ENCODE measurements around the gene KIF19. TPM values are rescaled to one million over a fixed set of nuclear protein-coding genes. Genes with fewer than 3 reads are reported as not detected.

Gene KIF19
- total RNA-seq, 1 experiment from 2014 or later, result 0.15 TPM

DNA sequence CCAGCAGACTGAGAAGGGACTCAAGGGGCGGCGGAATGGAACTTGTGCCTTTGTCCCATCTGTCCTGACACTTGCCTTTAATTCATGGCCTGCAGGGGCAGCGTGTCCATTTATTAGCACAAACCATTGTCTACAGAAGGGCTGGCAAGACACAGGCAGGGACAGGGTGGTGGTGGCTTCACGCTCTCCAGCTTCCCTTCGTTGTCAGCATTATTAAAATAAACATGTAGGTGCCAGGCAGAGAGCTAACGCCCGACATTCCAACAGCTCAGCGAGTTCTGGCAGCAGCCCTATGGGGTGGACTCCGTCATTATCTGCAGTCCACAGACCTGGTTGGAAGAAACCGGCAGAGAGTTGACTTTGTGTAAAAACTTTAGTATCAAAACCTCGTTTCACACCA, 35.7 kb upstream of the KIF19 start:
- intact Hi-C loops (cut with micrococcal nuclease), result no loop called here
- CTCF ChIA-PET, result no interaction called here
- no TSS peak for BruUV-seq (replicated peaks)
- H3K4me2 ChIP-seq (ENCODE audit: low read length), result no peak overlapping the region
- no peak overlapping the region for H2AFZ ChIP-seq (ENCODE audit: low read depth, low read length, poor library complexity, severe bottlenecking)
- H3K4me1 ChIP-seq (ENCODE audit: control insufficient read depth in 1 of 2, insufficient read depth in 2 of 2, low read length in 2 of 2), result no peaks in the 10 kb centered on the region
- DNase-seq (ENCODE audit: low read depth, low spot score), result no peak
- no peak for TF ChIP-seq ZFX (IDR thresholded peaks at IDR 0.05)
- TF ChIP-seq, protein P1, sequence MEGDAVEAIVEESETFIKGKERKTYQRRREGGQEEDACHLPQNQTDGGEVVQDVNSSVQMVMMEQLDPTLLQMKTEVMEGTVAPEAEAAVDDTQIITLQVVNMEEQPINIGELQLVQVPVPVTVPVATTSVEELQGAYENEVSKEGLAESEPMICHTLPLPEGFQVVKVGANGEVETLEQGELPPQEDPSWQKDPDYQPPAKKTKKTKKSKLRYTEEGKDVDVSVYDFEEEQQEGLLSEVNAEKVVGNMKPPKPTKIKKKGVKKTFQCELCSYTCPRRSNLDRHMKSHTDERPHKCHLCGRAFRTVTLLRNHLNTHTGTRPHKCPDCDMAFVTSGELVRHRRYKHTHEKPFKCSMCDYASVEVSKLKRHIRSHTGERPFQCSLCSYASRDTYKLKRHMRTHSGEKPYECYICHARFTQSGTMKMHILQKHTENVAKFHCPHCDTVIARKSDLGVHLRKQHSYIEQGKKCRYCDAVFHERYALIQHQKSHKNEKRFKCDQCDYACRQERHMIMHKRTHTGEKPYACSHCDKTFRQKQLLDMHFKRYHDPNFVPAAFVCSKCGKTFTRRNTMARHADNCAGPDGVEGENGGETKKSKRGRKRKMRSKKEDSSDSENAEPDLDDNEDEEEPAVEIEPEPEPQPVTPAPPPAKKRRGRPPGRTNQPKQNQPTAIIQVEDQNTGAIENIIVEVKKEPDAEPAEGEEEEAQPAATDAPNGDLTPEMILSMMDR (IDR thresholded peaks at IDR 0.05 in 2 of 3, conservative IDR thresholded peaks at IDR 0.05 in 1 of 3; ENCODE audit: borderline replicate concordance in 1 of 3, insufficient read depth in 1 of 3, low read depth in 2 of 3, low read length in 2 of 3), result peak in 2 of 3 experiments; percentile 9 to 34; a peak in 2 of 6 replicates
- H3K27me3 ChIP-seq (ENCODE audit: insufficient read depth, low read length), result no peaks in the 10 kb centered on the region
- H3K9ac ChIP-seq (ENCODE audit: low read length), result no peak overlapping the region
- no peak overlapping the region for H3K27ac ChIP-seq (ENCODE audit: low read depth, low read length)
- H3K79me2 ChIP-seq (ENCODE audit: insufficient read depth, low read length), result no peaks in the 10 kb centered on the region
- peak; percentile 78 for ATAC-seq
- RAD21 ChIA-PET (ENCODE audit: low non-redundant PET in 1 of 2, low total read pairs in 2 of 2, uncharacterized antibody in 2 of 2, unreplicated experiment in 2 of 2), result no interaction called here
- no peaks in the 10 kb centered on the region for H3K36me3 ChIP-seq (ENCODE audit: control insufficient read depth in 1 of 2, insufficient read depth in 2 of 2, low read length in 2 of 2)
- no peaks in the 10 kb centered on the region for H3K9me3 ChIP-seq (ENCODE audit: control insufficient read depth in 1 of 2, insufficient read depth in 1 of 2, low read depth in 1 of 2, low read length in 2 of 2)
- H3K4me3 ChIP-seq (replicated peaks in 1 of 2; ENCODE audit: low read depth in 1 of 2, low read length in 2 of 2), result no peak overlapping the region
- POLR2A ChIA-PET, result no interaction called here
- no peaks in the 10 kb centered on the region for H4K20me1 ChIP-seq (ENCODE audit: insufficient read depth)
- H3K9me2 ChIP-seq (ENCODE audit: insufficient read depth), result no peaks in the 10 kb centered on the region

DNA sequence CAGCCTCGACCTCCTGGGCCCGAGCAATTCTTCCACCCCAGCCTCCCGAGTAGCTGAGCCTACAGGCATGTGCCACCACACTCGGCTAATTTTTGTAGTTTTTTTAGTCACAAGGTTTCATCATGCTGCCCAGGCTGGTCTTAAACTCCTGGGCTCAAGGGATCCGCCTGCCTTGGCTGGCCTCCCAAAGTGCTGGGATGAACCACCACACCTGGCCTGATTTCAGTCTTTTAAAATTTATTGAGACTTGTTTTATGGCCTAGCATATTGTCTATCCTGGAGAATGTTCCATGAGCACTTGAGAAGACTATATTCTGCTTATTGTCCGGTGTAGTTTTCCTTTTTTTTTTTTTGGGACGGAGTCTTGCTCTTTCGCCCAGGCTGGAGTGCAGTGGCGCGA, 33.5 kb upstream of the KIF19 start:
- H2AFZ ChIP-seq (ENCODE audit: low read depth, low read length, poor library complexity, severe bottlenecking), result no peak overlapping the region
- H3K4me3 ChIP-seq (replicated peaks in 1 of 2; ENCODE audit: low read depth in 1 of 2, low read length in 2 of 2), result no peak overlapping the region
- CTCF ChIA-PET, result no interaction called here
- H3K79me2 ChIP-seq (ENCODE audit: insufficient read depth, low read length), result no peaks in the 10 kb centered on the region
- no TSS peak for BruUV-seq (replicated peaks)
- RAD21 ChIA-PET (ENCODE audit: low non-redundant PET in 1 of 2, low total read pairs in 2 of 2, uncharacterized antibody in 2 of 2, unreplicated experiment in 2 of 2), result no interaction called here
- no peak for ATAC-seq
- no peak overlapping the region for H3K4me2 ChIP-seq (ENCODE audit: low read length)
- H3K4me1 ChIP-seq (ENCODE audit: control insufficient read depth in 1 of 2, insufficient read depth in 2 of 2, low read length in 2 of 2), result peaks cover 0 to 8% of the 10 kb centered on the region in 2 experiments; a peak in 3 of 4 replicates
- H3K9me3 ChIP-seq (ENCODE audit: control insufficient read depth in 1 of 2, insufficient read depth in 1 of 2, low read depth in 1 of 2, low read length in 2 of 2), result no peaks in the 10 kb centered on the region
- no peak overlapping the region for H3K9ac ChIP-seq (ENCODE audit: low read length)
- H4K20me1 ChIP-seq (ENCODE audit: insufficient read depth), result no peaks in the 10 kb centered on the region
- H3K27me3 ChIP-seq (ENCODE audit: insufficient read depth, low read length), result no peaks in the 10 kb centered on the region
- intact Hi-C loops (cut with micrococcal nuclease), result no loop called here
- DNase-seq (ENCODE audit: low read depth, low spot score), result no peak
- no peak overlapping the region for H3K27ac ChIP-seq (ENCODE audit: low read depth, low read length)
- no peaks in the 10 kb centered on the region for H3K9me2 ChIP-seq (ENCODE audit: insufficient read depth)
- POLR2A ChIA-PET, result no interaction called here
- TF ChIP-seq POLR2A (IDR thresholded peaks at IDR 0.05; ENCODE audit: borderline replicate concordance, extremely low read depth, insufficient read depth, insufficient read length) (no peak), JUND (IDR thresholded peaks at IDR 0.05) (no peak), EZH2phosphoT487 (IDR thresholded peaks at IDR 0.05; ENCODE audit: borderline replicate concordance) (no peak), SIN3A (IDR thresholded peaks at IDR 0.05; ENCODE audit: low read depth) (no peak), FOSL1 (IDR thresholded peaks at IDR 0.05; ENCODE audit: low read depth) (no peak)
- TF ChIP-seq, protein P1 (IDR thresholded peaks at IDR 0.05 in 2 of 3, conservative IDR thresholded peaks at IDR 0.05 in 1 of 3; ENCODE audit: borderline replicate concordance in 1 of 3, insufficient read depth in 1 of 3, low read depth in 2 of 3, low read length in 2 of 3), result no peak
- TF ChIP-seq, protein P2, sequence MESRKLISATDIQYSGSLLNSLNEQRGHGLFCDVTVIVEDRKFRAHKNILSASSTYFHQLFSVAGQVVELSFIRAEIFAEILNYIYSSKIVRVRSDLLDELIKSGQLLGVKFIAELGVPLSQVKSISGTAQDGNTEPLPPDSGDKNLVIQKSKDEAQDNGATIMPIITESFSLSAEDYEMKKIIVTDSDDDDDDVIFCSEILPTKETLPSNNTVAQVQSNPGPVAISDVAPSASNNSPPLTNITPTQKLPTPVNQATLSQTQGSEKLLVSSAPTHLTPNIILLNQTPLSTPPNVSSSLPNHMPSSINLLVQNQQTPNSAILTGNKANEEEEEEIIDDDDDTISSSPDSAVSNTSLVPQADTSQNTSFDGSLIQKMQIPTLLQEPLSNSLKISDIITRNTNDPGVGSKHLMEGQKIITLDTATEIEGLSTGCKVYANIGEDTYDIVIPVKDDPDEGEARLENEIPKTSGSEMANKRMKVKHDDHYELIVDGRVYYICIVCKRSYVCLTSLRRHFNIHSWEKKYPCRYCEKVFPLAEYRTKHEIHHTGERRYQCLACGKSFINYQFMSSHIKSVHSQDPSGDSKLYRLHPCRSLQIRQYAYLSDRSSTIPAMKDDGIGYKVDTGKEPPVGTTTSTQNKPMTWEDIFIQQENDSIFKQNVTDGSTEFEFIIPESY (IDR thresholded peaks at IDR 0.05; ENCODE audit: extremely low read depth, insufficient replicate concordance, low read length), result no peak
- H3K36me3 ChIP-seq (ENCODE audit: control insufficient read depth in 1 of 2, insufficient read depth in 2 of 2, low read length in 2 of 2), result no peaks in the 10 kb centered on the region
